HG03139 (cell line): Measurements from ENCODE around the gene NOS1AP.
"Not testable (repeated sequence)": the region's sequence is repeated elsewhere in the genome, so short reads cannot be mapped to it uniquely, and the experiment has no call there.

Experiments used
- ATAC-seq: cut with Tn5 transposase; IDR thresholded peaks from one replicate; pipeline ENCODE4 v1.9.1; 2021; ENCODE audit not compliant: unreplicated experiment

NOS1AP gene

GRCh38 chr1:162056579-162056978 lies 12.9 kb upstream of the NOS1AP start:
- ATAC-seq: no peak

- no peak for ATAC-seq
Observed at GRCh38 chr1:162059721-162060120, 9.8 kb upstream of the NOS1AP start.

GRCh38 chr1:162060314-162060713 lies 9.2 kb upstream of the NOS1AP start:
- ATAC-seq: no peak

GRCh38 chr1:162062542-162063015 lies 6.9 kb upstream of the NOS1AP start:
- no peak for ATAC-seq

- ATAC-seq: no peak
Observed at GRCh38 chr1:162065016-162065415, 4.5 kb upstream of the NOS1AP start.

GRCh38 chr1:162066836-162067235 lies 2.7 kb upstream of the NOS1AP start:
- ATAC-seq: not testable (repeated sequence)

GRCh38 chr1:162067466-162067865 lies 2.0 kb upstream of the NOS1AP start:
- no peak for ATAC-seq

- ATAC-seq: no peak
Observed at GRCh38 chr1:162068301-162068700, 1.2 kb upstream of the NOS1AP start.

- no peak for ATAC-seq
Observed at GRCh38 chr1:162070094-162070748, 730 bp downstream of the NOS1AP start.

- ATAC-seq: no peak
Observed at GRCh38 chr1:162070825-162071224, 1.3 kb downstream of the NOS1AP start.

- ATAC-seq: no peak
Observed at GRCh38 chr1:162072740-162073139, 3.2 kb downstream of the NOS1AP start.

GRCh38 chr1:162074276-162075005 lies 5.0 kb downstream of the NOS1AP start:
- no peak for ATAC-seq

GRCh38 chr1:162075862-162076261 lies 6.4 kb downstream of the NOS1AP start:
- no peak for ATAC-seq

GRCh38 chr1:162077648-162078299 lies 8.3 kb downstream of the NOS1AP start:
- no peak for ATAC-seq

- no peak for ATAC-seq
Observed at GRCh38 chr1:162079030-162079429, 9.5 kb downstream of the NOS1AP start.

GRCh38 chr1:162080472-162081015 lies 11.1 kb downstream of the NOS1AP start:
- ATAC-seq: no peak

- no peak for ATAC-seq
Observed at GRCh38 chr1:162081316-162081715, 11.8 kb downstream of the NOS1AP start.

GRCh38 chr1:162082080-162082479 lies 12.6 kb downstream of the NOS1AP start:
- not testable (repeated sequence) for ATAC-seq

GRCh38 chr1:162083273-162083672 lies 13.8 kb downstream of the NOS1AP start:
- no peak for ATAC-seq

- ATAC-seq: no peak
Observed at GRCh38 chr1:162085991-162086390, 16.5 kb downstream of the NOS1AP start.

GRCh38 chr1:162087111-162087510 lies 17.6 kb downstream of the NOS1AP start:
- ATAC-seq: no peak

GRCh38 chr1:162087574-162087973 lies 18.1 kb downstream of the NOS1AP start:
- ATAC-seq: no peak
